Measurements from ENCODE around the gene DCUN1D1. TPM values are rescaled to one million over a fixed set of nuclear protein-coding genes. Genes with fewer than 3 reads are reported as not detected.
"Not testable (repeated sequence)": the region's sequence is repeated elsewhere in the genome, so short reads cannot be mapped to it uniquely, and the experiment has no call there.

The DCUN1D1 gene
- total and polyA plus RNA-seq, 10 donors, result 5.4 to 59.3 (median 29.5) TPM

DNA sequence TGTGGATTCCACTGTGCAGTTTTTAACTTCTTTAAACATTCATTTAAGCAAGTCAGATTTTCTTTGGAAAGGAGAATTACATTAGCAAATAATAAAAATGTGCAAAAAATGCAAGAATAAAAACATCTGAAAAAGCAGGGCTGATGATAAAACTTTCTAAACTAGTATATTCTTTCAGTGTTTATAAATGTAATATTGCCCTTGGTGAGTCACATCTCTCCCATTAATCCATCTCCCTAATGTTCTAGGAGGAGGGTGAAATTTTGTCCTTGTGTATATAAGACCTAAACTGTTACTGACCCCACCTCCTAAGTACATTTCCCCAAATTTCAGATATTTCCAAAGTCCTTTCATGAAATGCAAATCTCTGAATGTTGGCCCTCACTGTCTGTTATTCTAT, 28.5 kb upstream of the DCUN1D1 start:
- no peak for DNase-seq
- no peak overlapping the region for H3K27ac ChIP-seq
- H3K4me1 ChIP-seq, result no peaks in the 10 kb centered on the region
- TF ChIP-seq POLR2AphosphoS5 (IDR thresholded peaks at IDR 0.05) (no peak), POLR2A (IDR thresholded peaks at IDR 0.05) (no peak)
- TF ChIP-seq, protein P1, sequence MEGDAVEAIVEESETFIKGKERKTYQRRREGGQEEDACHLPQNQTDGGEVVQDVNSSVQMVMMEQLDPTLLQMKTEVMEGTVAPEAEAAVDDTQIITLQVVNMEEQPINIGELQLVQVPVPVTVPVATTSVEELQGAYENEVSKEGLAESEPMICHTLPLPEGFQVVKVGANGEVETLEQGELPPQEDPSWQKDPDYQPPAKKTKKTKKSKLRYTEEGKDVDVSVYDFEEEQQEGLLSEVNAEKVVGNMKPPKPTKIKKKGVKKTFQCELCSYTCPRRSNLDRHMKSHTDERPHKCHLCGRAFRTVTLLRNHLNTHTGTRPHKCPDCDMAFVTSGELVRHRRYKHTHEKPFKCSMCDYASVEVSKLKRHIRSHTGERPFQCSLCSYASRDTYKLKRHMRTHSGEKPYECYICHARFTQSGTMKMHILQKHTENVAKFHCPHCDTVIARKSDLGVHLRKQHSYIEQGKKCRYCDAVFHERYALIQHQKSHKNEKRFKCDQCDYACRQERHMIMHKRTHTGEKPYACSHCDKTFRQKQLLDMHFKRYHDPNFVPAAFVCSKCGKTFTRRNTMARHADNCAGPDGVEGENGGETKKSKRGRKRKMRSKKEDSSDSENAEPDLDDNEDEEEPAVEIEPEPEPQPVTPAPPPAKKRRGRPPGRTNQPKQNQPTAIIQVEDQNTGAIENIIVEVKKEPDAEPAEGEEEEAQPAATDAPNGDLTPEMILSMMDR (IDR thresholded peaks at IDR 0.05 in 8 of 11, conservative IDR thresholded peaks at IDR 0.05 in 3 of 11), result no peak
- no peaks in the 10 kb centered on the region for H3K27me3 ChIP-seq (replicated peaks in 1 of 7)
- H3K9me3 ChIP-seq, result no peaks in the 10 kb centered on the region
- H3K36me3 ChIP-seq, result peaks cover 0 to 40% (median 0%) of the 10 kb centered on the region in 6 donors
- intact Hi-C loops (cut with DNase I; ENCODE audit: low total_unique reads), result no loop called here
- no peak overlapping the region for H3K4me3 ChIP-seq

DNA sequence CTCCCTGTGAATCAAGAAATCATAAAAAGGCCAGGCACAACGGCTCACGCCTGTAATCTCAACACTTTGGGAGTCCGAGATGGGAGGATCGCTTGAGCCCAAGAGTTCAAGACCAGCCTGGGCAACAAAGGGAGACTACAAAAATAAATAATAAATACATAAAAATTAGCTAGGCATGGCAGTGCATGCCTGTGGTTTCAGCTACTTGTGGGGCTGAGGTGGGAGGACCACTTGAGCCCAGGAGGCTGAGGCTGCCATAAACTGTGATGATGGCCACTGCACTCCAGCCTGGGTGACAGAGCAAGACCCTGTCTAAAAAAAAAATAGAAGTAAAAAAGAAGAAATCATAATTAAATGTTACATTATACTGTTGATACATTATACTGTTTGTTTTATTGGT, 28.0 kb upstream of the DCUN1D1 start:
- Histone ChIP-seq H3K4me1 (no peaks in the 10 kb centered on the region), H3K36me3 (peaks cover 0 to 35% (median 0%) of the 10 kb centered on the region in 6 donors), H3K27me3 (replicated peaks in 1 of 7) (no peaks in the 10 kb centered on the region), H3K9me3 (no peaks in the 10 kb centered on the region), H3K4me3 (no peak overlapping the region), H3K27ac (no peak overlapping the region)
- TF ChIP-seq, protein P1 (IDR thresholded peaks at IDR 0.05 in 8 of 11, conservative IDR thresholded peaks at IDR 0.05 in 3 of 11), result no peak
- no peak for TF ChIP-seq POLR2A (IDR thresholded peaks at IDR 0.05)
- no peak for TF ChIP-seq POLR2AphosphoS5 (IDR thresholded peaks at IDR 0.05)
- 94 to 99% (median 97%) methylated on average over 4 of the region's 4 CpGs for WGBS, 5 donors
- no peak for DNase-seq
- intact Hi-C loops (cut with DNase I; ENCODE audit: low total_unique reads), result no loop called here

GRCh38 chr3:183006396-183007002, 26.2 kb upstream of the DCUN1D1 start:
- TF ChIP-seq POLR2AphosphoS5 (IDR thresholded peaks at IDR 0.05) (no peak), POLR2A (IDR thresholded peaks at IDR 0.05) (no peak)
- no peaks in the 10 kb centered on the region for H3K27me3 ChIP-seq (replicated peaks in 1 of 7)
- no peak overlapping the region for H3K27ac ChIP-seq
- WGBS, 5 donors, result 90 to 93% (median 92%) methylated on average over 10 of the region's 10 CpGs
- H3K9me3 ChIP-seq, result no peaks in the 10 kb centered on the region
- H3K4me3 ChIP-seq, result no peak overlapping the region
- H3K36me3 ChIP-seq, result peaks cover 0 to 17% (median 0%) of the 10 kb centered on the region in 6 donors
- intact Hi-C loops (cut with DNase I; ENCODE audit: low total_unique reads), result no loop called here
- DNase-seq, result no peak
- H3K4me1 ChIP-seq, result no peaks in the 10 kb centered on the region

- intact Hi-C loops (cut with DNase I; ENCODE audit: low total_unique reads), result no loop called here
- no peaks in the 10 kb centered on the region for H3K27me3 ChIP-seq (replicated peaks in 1 of 7)
- no peak overlapping the region for H3K4me3 ChIP-seq
- H3K27ac ChIP-seq, result no peak overlapping the region
- DNase-seq, result no peak
- TF ChIP-seq, protein P1 (IDR thresholded peaks at IDR 0.05 in 8 of 11, conservative IDR thresholded peaks at IDR 0.05 in 3 of 11), result no peak
- TF ChIP-seq POLR2A (IDR thresholded peaks at IDR 0.05) (no peak), POLR2AphosphoS5 (IDR thresholded peaks at IDR 0.05) (no peak)
- 50 to 83% (median 76%) methylated on average over 1 of the region's 1 CpG; no CpG with 5 or more reads in 1 of the 5 donors for WGBS, 5 donors
- H3K9me3 ChIP-seq, result peaks cover 0 to 14% (median 6%) of the 10 kb centered on the region in 8 donors
- H3K4me1 ChIP-seq, result no peaks in the 10 kb centered on the region
- H3K36me3 ChIP-seq, result no peaks in the 10 kb centered on the region
Observed at GRCh38 chr3:182999767-183000166, 19.4 kb upstream of the DCUN1D1 start.

- H3K4me1 ChIP-seq; H3K36me3 ChIP-seq; H3K27ac ChIP-seq; intact Hi-C loops (cut with DNase I; ENCODE audit: low total_unique reads); DNase-seq; H3K27me3 ChIP-seq (replicated peaks in 1 of 7); H3K4me3 ChIP-seq: not testable (repeated sequence)
- 80 to 86% (median 84%) methylated on average over 4 of the region's 4 CpGs for WGBS, 5 donors
- peaks cover 0 to 25% (median 13%) of the 10 kb centered on the region in 8 donors for H3K9me3 ChIP-seq
Observed at GRCh38 chr3:182993486-182994201, 13.3 kb upstream of the DCUN1D1 start.
